HL-60 (cell line): ENCODE data around the gene ROR1.

ENCODE experiments used
- CTCF ChIP-seq: IDR thresholded peaks from one replicate; pipeline ENCODE4 v1.5.1; 2011; ENCODE audit warnings: low read length, control low read depth, inconsistent platforms; ENCODE audit not compliant: insufficient read depth
- GABPA ChIP-seq: IDR thresholded peaks from 2 replicates; pipeline ENCODE4 v1.6.1; 2012; ENCODE audit warnings: low read depth
- POLR2AphosphoS5 ChIP-seq: IDR thresholded peaks from 2 replicates; pipeline ENCODE4 v1.6.1; 2012; ENCODE audit warnings: low read depth
- TF ChIP-seq, protein P1 (sequence below): IDR thresholded peaks from 2 replicates; pipeline ENCODE4 v1.6.1; 2012; ENCODE audit warnings: low read depth; ENCODE audit not compliant: insufficient replicate concordance

GRCh38 chr1:64126581-64126980 is 352.8 kb downstream of the ROR1 start:
- TF ChIP-seq POLR2AphosphoS5 (no peak), CTCF (no peak), GABPA (no peak)
- TF ChIP-seq, protein P1, sequence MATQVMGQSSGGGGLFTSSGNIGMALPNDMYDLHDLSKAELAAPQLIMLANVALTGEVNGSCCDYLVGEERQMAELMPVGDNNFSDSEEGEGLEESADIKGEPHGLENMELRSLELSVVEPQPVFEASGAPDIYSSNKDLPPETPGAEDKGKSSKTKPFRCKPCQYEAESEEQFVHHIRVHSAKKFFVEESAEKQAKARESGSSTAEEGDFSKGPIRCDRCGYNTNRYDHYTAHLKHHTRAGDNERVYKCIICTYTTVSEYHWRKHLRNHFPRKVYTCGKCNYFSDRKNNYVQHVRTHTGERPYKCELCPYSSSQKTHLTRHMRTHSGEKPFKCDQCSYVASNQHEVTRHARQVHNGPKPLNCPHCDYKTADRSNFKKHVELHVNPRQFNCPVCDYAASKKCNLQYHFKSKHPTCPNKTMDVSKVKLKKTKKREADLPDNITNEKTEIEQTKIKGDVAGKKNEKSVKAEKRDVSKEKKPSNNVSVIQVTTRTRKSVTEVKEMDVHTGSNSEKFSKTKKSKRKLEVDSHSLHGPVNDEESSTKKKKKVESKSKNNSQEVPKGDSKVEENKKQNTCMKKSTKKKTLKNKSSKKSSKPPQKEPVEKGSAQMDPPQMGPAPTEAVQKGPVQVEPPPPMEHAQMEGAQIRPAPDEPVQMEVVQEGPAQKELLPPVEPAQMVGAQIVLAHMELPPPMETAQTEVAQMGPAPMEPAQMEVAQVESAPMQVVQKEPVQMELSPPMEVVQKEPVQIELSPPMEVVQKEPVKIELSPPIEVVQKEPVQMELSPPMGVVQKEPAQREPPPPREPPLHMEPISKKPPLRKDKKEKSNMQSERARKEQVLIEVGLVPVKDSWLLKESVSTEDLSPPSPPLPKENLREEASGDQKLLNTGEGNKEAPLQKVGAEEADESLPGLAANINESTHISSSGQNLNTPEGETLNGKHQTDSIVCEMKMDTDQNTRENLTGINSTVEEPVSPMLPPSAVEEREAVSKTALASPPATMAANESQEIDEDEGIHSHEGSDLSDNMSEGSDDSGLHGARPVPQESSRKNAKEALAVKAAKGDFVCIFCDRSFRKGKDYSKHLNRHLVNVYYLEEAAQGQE = no peak
